GM18951 (cell line): ENCODE results near the gene PPM1F.
"Not testable (repeated sequence)": the region's sequence is repeated elsewhere in the genome, so short reads cannot be mapped to it uniquely, and the experiment has no call there.

Experiments used
- POLR2A ChIP-seq: IDR thresholded peaks from 4 replicates; pipeline ENCODE4 v1.6.1; 2011; ENCODE audit warnings: mild to moderate bottlenecking; ENCODE audit not compliant: insufficient read length, insufficient read depth; ENCODE audit errors: extremely low read depth
- in situ Hi-C: fragments of 300-500 bp; cut with MboI; formaldehyde crosslinking; loops from one replicate; pipeline ENCODE4 v1.12.0; 2022; ENCODE audit warnings: low sequenced_read_pairs, mixed read lengths, inconsistent platforms; ENCODE audit not compliant: unreplicated experiment

Gene PPM1F

GRCh38 chr22:21921729-21922128 lies 30.9 kb downstream of the PPM1F start:
- TF ChIP-seq POLR2A: no peak

GRCh38 chr22:21921184-21921721 lies 31.4 kb downstream of the PPM1F start:
- TF ChIP-seq POLR2A: no peak
- in situ Hi-C loops: no loop called here

More at GRCh38 chr22:21921729-21922128, 30.9 kb downstream of the PPM1F start:
- in situ Hi-C loops: no loop called here

GRCh38 chr22:21920341-21921183 lies 32.1 kb downstream of the PPM1F start:
- no peak for TF ChIP-seq POLR2A
- in situ Hi-C loops: no loop called here

- TF ChIP-seq POLR2A: no peak
- in situ Hi-C loops: no loop called here
Observed at GRCh38 chr22:21919526-21920307, 32.9 kb downstream of the PPM1F start.

GRCh38 chr22:21918466-21919185 lies 34.0 kb downstream of the PPM1F start:
- TF ChIP-seq POLR2A: no peak
- in situ Hi-C loops: no loop called here

GRCh38 chr22:21917959-21918261 lies 34.7 kb downstream of the PPM1F start:
- TF ChIP-seq POLR2A: no peak
- in situ Hi-C loops: no loop called here

- in situ Hi-C loops: no loop called here
- TF ChIP-seq POLR2A: no peak
Observed at GRCh38 chr22:21917181-21917958, 35.3 kb downstream of the PPM1F start.

- in situ Hi-C loops: no loop called here
- no peak for TF ChIP-seq POLR2A
Observed at GRCh38 chr22:21916309-21916918, 36.2 kb downstream of the PPM1F start.

- no peak for TF ChIP-seq POLR2A
- in situ Hi-C loops: no loop called here
Observed at GRCh38 chr22:21915624-21916308, 36.9 kb downstream of the PPM1F start.

GRCh38 chr22:21914033-21914642 lies 38.5 kb downstream of the PPM1F start:
- in situ Hi-C loops: not testable (repeated sequence)

GRCh38 chr22:21910367-21910766 lies 42.3 kb downstream of the PPM1F start:
- in situ Hi-C loops: not testable (repeated sequence)

- TF ChIP-seq POLR2A: no peak
- in situ Hi-C loops: no loop called here
Observed at GRCh38 chr22:21909871-21910270, 42.8 kb downstream of the PPM1F start.
